Esophagus (tissue), 2 donors: ENCODE measurements around the gene ERGIC3. TPM values are rescaled to one million over a fixed set of nuclear protein-coding genes. Genes with fewer than 3 reads are reported as not detected.

Experiments
- H3K27ac ChIP-seq, 2 donors: one replicate each; pipeline ENCODE4 v1.5.1; 2013; ENCODE audit warnings: low read depth in 2 of 2, mild to moderate bottlenecking in 2 of 2, inconsistent platforms in 1 of 2, low read length in 1 of 2, moderate library complexity in 1 of 2
- H3K27me3 ChIP-seq, 2 donors: one replicate each; pipeline ENCODE4 v1.6.1; 2013; ENCODE audit warnings: low read length in 2 of 2, control low read depth in 1 of 2, mild to moderate bottlenecking in 1 of 2; ENCODE audit not compliant: insufficient read depth in 2 of 2, control insufficient read depth in 1 of 2
- H3K36me3 ChIP-seq, 2 donors: one replicate each; pipeline ENCODE4 v1.6.1; 2013; ENCODE audit warnings: low read length in 1 of 2; ENCODE audit not compliant: control insufficient read depth in 2 of 2, insufficient read depth in 2 of 2
- H3K4me1 ChIP-seq, 2 donors: one replicate each; pipeline ENCODE4 v1.6.1; 2013; ENCODE audit warnings: low read length in 1 of 2; ENCODE audit not compliant: control insufficient read depth in 2 of 2, insufficient read depth in 2 of 2
- H3K4me3 ChIP-seq, 2 donors: one replicate each; pipeline ENCODE4 v1.5.1; 2013; ENCODE audit warnings: low read length in 2 of 2, mild to moderate bottlenecking in 2 of 2, low read depth in 1 of 2, moderate library complexity in 1 of 2
- H3K9me3 ChIP-seq, 2 donors: one replicate each; pipeline ENCODE4 v1.6.1; 2013; ENCODE audit warnings: mild to moderate bottlenecking in 2 of 2, low read depth in 1 of 2, low read length in 1 of 2, moderate library complexity in 1 of 2; ENCODE audit not compliant: control insufficient read depth in 2 of 2, insufficient read depth in 1 of 2
- WGBS, 2 donors: extraction: QIAGEN DNeasy Blood & Tissue Kit; methylation state at CpG; one replicate each; pipeline ENCODE4 v1.1.7; 2013; 5-methylcytosine and 5-hydroxymethylcytosine counted together
- polyA plus RNA-seq, 2 donors: library from polyadenylated mRNA; stranded (reverse); fragments of 200-250 nt; gene quantifications; one replicate each; pipeline ENCODE4 v1.2.3, GENCODE V29; 2013
- donor health status: healthy with polysubstance abuse.
- donor health status: Bipolar disorder and iron deficiency.

Gene ERGIC3
- polyA plus RNA-seq, 2 donors, result 104 to 148 TPM

GRCh38 chr20:35563834-35564233, 22.0 kb downstream of the ERGIC3 start:
- no peaks in the 10 kb centered on the region for H3K27me3 ChIP-seq
- 91% methylated on average over 10 of the region's 10 CpGs for WGBS, 2 donors
- H3K27ac ChIP-seq, result no peak overlapping the region
- peaks cover 2 to 5% of the 10 kb centered on the region in 2 donors for H3K4me1 ChIP-seq
- H3K36me3 ChIP-seq, result no peaks in the 10 kb centered on the region
- no peak overlapping the region for H3K4me3 ChIP-seq
- no peaks in the 10 kb centered on the region for H3K9me3 ChIP-seq

- WGBS, 2 donors, result 95 to 98% methylated on average over 7 of the region's 7 CpGs
- Histone ChIP-seq H3K36me3 (no peaks in the 10 kb centered on the region), H3K27ac (no peak overlapping the region), H3K4me3 (no peak overlapping the region), H3K4me1 (peaks cover 2 to 5% of the 10 kb centered on the region in 2 donors), H3K27me3 (no peaks in the 10 kb centered on the region), H3K9me3 (no peaks in the 10 kb centered on the region)
These were observed 23.0 kb downstream of the ERGIC3 start for GRCh38 chr20:35564905-35565304.

- Histone ChIP-seq H3K27ac (no peak overlapping the region), H3K9me3 (no peaks in the 10 kb centered on the region), H3K4me1 (no peaks in the 10 kb centered on the region), H3K4me3 (no peak overlapping the region), H3K27me3 (no peaks in the 10 kb centered on the region), H3K36me3 (no peaks in the 10 kb centered on the region)
- 12 to 14% methylated on average over 2 of the region's 2 CpGs for WGBS, 2 donors
These were observed 26.8 kb downstream of the ERGIC3 start for GRCh38 chr20:35568645-35569044.

GRCh38 chr20:35571555-35571954, 29.7 kb downstream of the ERGIC3 start:
- no peak overlapping the region for H3K27ac ChIP-seq
- no peak overlapping the region for H3K4me3 ChIP-seq
- no peaks in the 10 kb centered on the region for H3K4me1 ChIP-seq
- no peaks in the 10 kb centered on the region for H3K36me3 ChIP-seq
- H3K27me3 ChIP-seq, result no peaks in the 10 kb centered on the region
- no peaks in the 10 kb centered on the region for H3K9me3 ChIP-seq

- Histone ChIP-seq H3K4me1 (no peaks in the 10 kb centered on the region), H3K27ac (no peak overlapping the region), H3K4me3 (no peak overlapping the region), H3K9me3 (no peaks in the 10 kb centered on the region), H3K36me3 (no peaks in the 10 kb centered on the region), H3K27me3 (no peaks in the 10 kb centered on the region)
- WGBS, 2 donors, result 96 to 97% methylated on average over 4 of the region's 4 CpGs
These were observed 31.0 kb downstream of the ERGIC3 start for GRCh38 chr20:35572838-35573237.

GRCh38 chr20:35575958-35576357, 34.1 kb downstream of the ERGIC3 start:
- no peaks in the 10 kb centered on the region for H3K27me3 ChIP-seq
- H3K36me3 ChIP-seq, result no peaks in the 10 kb centered on the region
- 36 to 44% methylated on average over 4 of the region's 4 CpGs for WGBS, 2 donors
- H3K4me3 ChIP-seq, result no peak overlapping the region
- peak overlapping the region in 1 of 2 donors; percentile 24 for H3K27ac ChIP-seq
- H3K9me3 ChIP-seq, result no peaks in the 10 kb centered on the region
- H3K4me1 ChIP-seq, result no peaks in the 10 kb centered on the region

GRCh38 chr20:35576816-35577215, 34.9 kb downstream of the ERGIC3 start:
- no peaks in the 10 kb centered on the region for H3K36me3 ChIP-seq
- H3K9me3 ChIP-seq, result peaks cover 0 to under 1% of the 10 kb centered on the region in 2 donors
- no peak overlapping the region for H3K27ac ChIP-seq
- H3K27me3 ChIP-seq, result no peaks in the 10 kb centered on the region
- 60% methylated on average over 3 of the region's 3 CpGs for WGBS, 2 donors
- no peak overlapping the region for H3K4me3 ChIP-seq
- no peaks in the 10 kb centered on the region for H3K4me1 ChIP-seq

- Histone ChIP-seq H3K27ac (no peak overlapping the region), H3K9me3 (peaks cover 0 to 7% of the 10 kb centered on the region in 2 donors), H3K4me3 (no peak overlapping the region), H3K27me3 (no peaks in the 10 kb centered on the region), H3K36me3 (no peaks in the 10 kb centered on the region), H3K4me1 (no peaks in the 10 kb centered on the region)
- 84 to 86% methylated on average over 8 of the region's 8 CpGs for WGBS, 2 donors
These were observed 36.6 kb downstream of the ERGIC3 start for GRCh38 chr20:35578469-35578868.

- WGBS, 2 donors, result 95 to 97% methylated on average over 6 of the region's 6 CpGs
- peaks cover 0 to 7% of the 10 kb centered on the region in 2 donors for H3K9me3 ChIP-seq
- no peak overlapping the region for H3K27ac ChIP-seq
- no peak overlapping the region for H3K4me3 ChIP-seq
- H3K4me1 ChIP-seq, result peaks cover 4 to 6% of the 10 kb centered on the region in 2 donors
- no peaks in the 10 kb centered on the region for H3K27me3 ChIP-seq
- H3K36me3 ChIP-seq, result no peaks in the 10 kb centered on the region
These were observed 37.3 kb downstream of the ERGIC3 start for GRCh38 chr20:35579196-35579595.

GRCh38 chr20:35582131-35582530, 40.3 kb downstream of the ERGIC3 start:
- H3K9me3 ChIP-seq, result peaks cover 0 to 7% of the 10 kb centered on the region in 2 donors
- WGBS, 2 donors, result 86 to 91% methylated on average over 7 of the region's 7 CpGs
- H3K36me3 ChIP-seq, result no peaks in the 10 kb centered on the region
- H3K4me1 ChIP-seq, result peaks cover 4 to 9% of the 10 kb centered on the region in 2 donors
- H3K4me3 ChIP-seq, result no peak overlapping the region
- H3K27ac ChIP-seq, result no peak overlapping the region
- H3K27me3 ChIP-seq, result no peaks in the 10 kb centered on the region
